ENCODE data around the gene PLB1.
"Not testable (repeated sequence)": the region's sequence is repeated elsewhere in the genome, so short reads cannot be mapped to it uniquely, and the experiment has no call there.

Gene PLB1

GRCh38 chr2:28652217-28652616 is 156.4 kb downstream of the PLB1 start:
- DNase-seq = no peak

GRCh38 chr2:28653892-28654662 is 158.2 kb downstream of the PLB1 start:
- DNase-seq = no peak

- DNase-seq = no peak
Observed at GRCh38 chr2:28654663-28655320, 158.9 kb downstream of the PLB1 start.

GRCh38 chr2:28656937-28657615 is 161.2 kb downstream of the PLB1 start:
- no peak for DNase-seq

GRCh38 chr2:28658369-28658768 is 162.5 kb downstream of the PLB1 start:
- DNase-seq = no peak

- no peak for DNase-seq
Observed at GRCh38 chr2:28659127-28659526, 163.3 kb downstream of the PLB1 start.

GRCh38 chr2:28661589-28662001 is 165.7 kb downstream of the PLB1 start:
- no peak for DNase-seq

GRCh38 chr2:28662044-28662443 is 166.2 kb downstream of the PLB1 start:
- no peak for DNase-seq

- DNase-seq = no peak
Observed at GRCh38 chr2:28662468-28663181, 166.8 kb downstream of the PLB1 start.

GRCh38 chr2:28663359-28663758 is 167.5 kb downstream of the PLB1 start:
- DNase-seq = no peak

- DNase-seq = no peak
Observed at GRCh38 chr2:28664120-28664842, 168.4 kb downstream of the PLB1 start.

- DNase-seq = no peak
Observed at GRCh38 chr2:28665041-28665704, 169.3 kb downstream of the PLB1 start.

GRCh38 chr2:28665811-28666377 is 170.0 kb downstream of the PLB1 start:
- not testable (repeated sequence) for DNase-seq

- DNase-seq = no peak
Observed at GRCh38 chr2:28666496-28667184, 170.8 kb downstream of the PLB1 start.

GRCh38 chr2:28667261-28667660 is 171.4 kb downstream of the PLB1 start:
- no peak for DNase-seq

- DNase-seq = no peak
Observed at GRCh38 chr2:28668106-28668814, 172.4 kb downstream of the PLB1 start.

GRCh38 chr2:28668880-28669279 is 173.0 kb downstream of the PLB1 start:
- DNase-seq = no peak

- no peak for DNase-seq
Observed at GRCh38 chr2:28670856-28671255, 175.0 kb downstream of the PLB1 start.

GRCh38 chr2:28673338-28673737 is 177.5 kb downstream of the PLB1 start:
- no peak for DNase-seq

GRCh38 chr2:28674062-28674712 is 178.3 kb downstream of the PLB1 start:
- no peak for DNase-seq

Measured in activated CD8-positive, alpha-beta memory T cell treated with anti-CD3 and anti-CD28 coated beads for 24 hours (primary cell).